ENCODE measurements around the gene SPACA6. TPM values are rescaled to one million over a fixed set of nuclear protein-coding genes. Genes with fewer than 3 reads are reported as not detected.

The SPACA6 gene
- total and polyA plus RNA-seq, 2 experiments from 2014 or later: 7.2 to 13.1 TPM

- H3K4me3 ChIP-seq: no peak overlapping the region
- WGBS (ENCODE audit: low lambda C conversion rate, missing lambda C conversion rate): 73% methylated on average over 13 of the region's 13 CpGs
- no peak for TF ChIP-seq EZH2phosphoT487 (IDR thresholded peaks at IDR 0.05; ENCODE audit: low read depth, severe bottlenecking, unreplicated experiment)
- TF ChIP-seq CTCF (IDR thresholded peaks at IDR 0.05; ENCODE audit: poor library complexity): no peak
- TF ChIP-seq EZH2 (IDR thresholded peaks at IDR 0.05; ENCODE audit: borderline replicate concordance): no peak
- DNase-seq (ENCODE audit: low spot score): no peak
- H2AFZ ChIP-seq: no peak overlapping the region
- no peaks in the 10 kb centered on the region for H3K79me2 ChIP-seq
- H4K20me1 ChIP-seq (ENCODE audit: insufficient read depth, poor library complexity, severe bottlenecking): no peaks in the 10 kb centered on the region
- no peaks in the 10 kb centered on the region for H3K9me3 ChIP-seq (ENCODE audit: low read depth)
- no peaks in the 10 kb centered on the region for H3K9me2 ChIP-seq (replicated peaks; ENCODE audit: insufficient read depth)
- no peak overlapping the region for H3K27ac ChIP-seq
- no peaks in the 10 kb centered on the region for H3K36me3 ChIP-seq (replicated peaks; ENCODE audit: insufficient read depth, low read depth)
- no peaks in the 10 kb centered on the region for H3K4me1 ChIP-seq (ENCODE audit: insufficient read depth)
- no peaks in the 10 kb centered on the region for H3K27me3 ChIP-seq
- H3K4me2 ChIP-seq: no peak overlapping the region
Measured at GRCh38 chr19:51739466-51740213, 46.5 kb downstream of the SPACA6 start.

GRCh38 chr19:51740356-51740755 is 47.2 kb downstream of the SPACA6 start:
- 83% methylated on average over 5 of the region's 5 CpGs for WGBS (ENCODE audit: low lambda C conversion rate, missing lambda C conversion rate)
- Histone ChIP-seq H3K36me3 (replicated peaks; ENCODE audit: insufficient read depth, low read depth) (no peaks in the 10 kb centered on the region), H3K4me1 (ENCODE audit: insufficient read depth) (no peaks in the 10 kb centered on the region), H3K9me2 (replicated peaks; ENCODE audit: insufficient read depth) (no peaks in the 10 kb centered on the region), H3K79me2 (no peaks in the 10 kb centered on the region), H2AFZ (no peak overlapping the region), H3K27ac (no peak overlapping the region), H3K4me2 (no peak overlapping the region), H3K9me3 (ENCODE audit: low read depth) (no peaks in the 10 kb centered on the region), H3K4me3 (no peak overlapping the region), H3K27me3 (no peaks in the 10 kb centered on the region), H4K20me1 (ENCODE audit: insufficient read depth, poor library complexity, severe bottlenecking) (no peaks in the 10 kb centered on the region)
- TF ChIP-seq EZH2phosphoT487 (IDR thresholded peaks at IDR 0.05; ENCODE audit: low read depth, severe bottlenecking, unreplicated experiment) (no peak), CTCF (IDR thresholded peaks at IDR 0.05; ENCODE audit: poor library complexity) (no peak), EZH2 (IDR thresholded peaks at IDR 0.05; ENCODE audit: borderline replicate concordance) (no peak)
- DNase-seq (ENCODE audit: low spot score): no peak

GRCh38 chr19:51742789-51743188 is 49.7 kb downstream of the SPACA6 start:
- H3K27me3 ChIP-seq: no peaks in the 10 kb centered on the region
- 66% methylated on average over 6 of the region's 6 CpGs for WGBS (ENCODE audit: low lambda C conversion rate, missing lambda C conversion rate)
- DNase-seq (ENCODE audit: low spot score): no peak
- H3K4me1 ChIP-seq (ENCODE audit: insufficient read depth): no peaks in the 10 kb centered on the region
- H4K20me1 ChIP-seq (ENCODE audit: insufficient read depth, poor library complexity, severe bottlenecking): no peaks in the 10 kb centered on the region
- no peaks in the 10 kb centered on the region for H3K36me3 ChIP-seq (replicated peaks; ENCODE audit: insufficient read depth, low read depth)
- H3K9me3 ChIP-seq (ENCODE audit: low read depth): no peaks in the 10 kb centered on the region
- no peak overlapping the region for H3K4me3 ChIP-seq
- no peak for TF ChIP-seq EZH2phosphoT487 (IDR thresholded peaks at IDR 0.05; ENCODE audit: low read depth, severe bottlenecking, unreplicated experiment)
- TF ChIP-seq CTCF (IDR thresholded peaks at IDR 0.05; ENCODE audit: poor library complexity): no peak
- no peak for TF ChIP-seq EZH2 (IDR thresholded peaks at IDR 0.05; ENCODE audit: borderline replicate concordance)
- H3K4me2 ChIP-seq: no peak overlapping the region
- H3K27ac ChIP-seq: no peak overlapping the region
- H3K9me2 ChIP-seq (replicated peaks; ENCODE audit: insufficient read depth): no peaks in the 10 kb centered on the region
- no peaks in the 10 kb centered on the region for H3K79me2 ChIP-seq
- H2AFZ ChIP-seq: no peak overlapping the region

All from hepatocyte (in vitro differentiated cells).